GM21723 (cell line): ENCODE data around the gene ATF6.

ENCODE experiments used
- ATAC-seq: cut with Tn5 transposase; IDR thresholded peaks from one replicate; pipeline ENCODE4 v1.9.1; 2021; ENCODE audit warnings: mild to moderate bottlenecking, moderate library complexity; ENCODE audit not compliant: unreplicated experiment

The ATF6 gene, protein sequence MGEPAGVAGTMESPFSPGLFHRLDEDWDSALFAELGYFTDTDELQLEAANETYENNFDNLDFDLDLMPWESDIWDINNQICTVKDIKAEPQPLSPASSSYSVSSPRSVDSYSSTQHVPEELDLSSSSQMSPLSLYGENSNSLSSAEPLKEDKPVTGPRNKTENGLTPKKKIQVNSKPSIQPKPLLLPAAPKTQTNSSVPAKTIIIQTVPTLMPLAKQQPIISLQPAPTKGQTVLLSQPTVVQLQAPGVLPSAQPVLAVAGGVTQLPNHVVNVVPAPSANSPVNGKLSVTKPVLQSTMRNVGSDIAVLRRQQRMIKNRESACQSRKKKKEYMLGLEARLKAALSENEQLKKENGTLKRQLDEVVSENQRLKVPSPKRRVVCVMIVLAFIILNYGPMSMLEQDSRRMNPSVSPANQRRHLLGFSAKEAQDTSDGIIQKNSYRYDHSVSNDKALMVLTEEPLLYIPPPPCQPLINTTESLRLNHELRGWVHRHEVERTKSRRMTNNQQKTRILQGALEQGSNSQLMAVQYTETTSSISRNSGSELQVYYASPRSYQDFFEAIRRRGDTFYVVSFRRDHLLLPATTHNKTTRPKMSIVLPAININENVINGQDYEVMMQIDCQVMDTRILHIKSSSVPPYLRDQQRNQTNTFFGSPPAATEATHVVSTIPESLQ

DNA sequence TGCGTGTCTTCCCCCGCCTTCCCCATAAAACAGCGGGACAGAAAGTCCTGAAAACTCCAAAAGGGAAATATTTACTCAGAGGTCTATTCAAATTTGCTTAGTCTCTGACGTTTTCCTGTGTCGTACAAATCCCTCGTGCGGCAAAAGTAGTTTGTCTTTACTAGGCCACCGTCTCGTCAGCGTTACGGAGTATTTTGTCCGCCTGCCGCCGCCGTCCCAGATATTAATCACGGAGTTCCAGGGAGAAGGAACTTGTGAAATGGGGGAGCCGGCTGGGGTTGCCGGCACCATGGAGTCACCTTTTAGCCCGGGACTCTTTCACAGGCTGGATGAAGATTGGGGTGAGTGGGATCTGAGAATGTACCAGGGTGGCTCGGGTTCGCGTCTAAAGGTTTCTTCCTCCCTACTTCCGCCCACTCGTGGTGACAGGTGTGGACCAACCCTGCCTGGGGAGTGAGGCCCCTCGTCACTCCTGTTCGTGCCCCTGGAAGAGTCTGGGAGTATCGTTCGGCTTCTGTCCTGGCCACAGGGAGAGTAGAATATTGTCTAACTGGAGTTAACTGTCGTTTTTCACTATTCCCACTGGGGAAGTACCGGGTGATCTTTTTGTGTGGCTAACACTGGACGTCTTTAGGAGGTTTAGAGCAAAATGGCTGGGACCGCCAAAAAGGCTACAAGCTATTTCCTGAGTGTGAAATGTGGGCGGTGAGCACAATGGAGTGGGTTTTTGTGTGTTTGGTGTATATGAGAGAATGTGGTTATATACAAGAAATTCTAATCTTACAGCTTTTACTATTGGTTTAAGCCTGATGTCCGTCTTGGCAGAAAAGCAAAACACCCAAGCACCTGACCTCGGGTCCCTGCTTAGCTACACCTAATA, at the start of gene ATF6:
ATF6 (plus strand) TSS at position 219 of the 880 bp plus-strand sequence; CDS start at position 260, 41 bp downstream.
- peak; percentile 64 for ATAC-seq

DNA sequence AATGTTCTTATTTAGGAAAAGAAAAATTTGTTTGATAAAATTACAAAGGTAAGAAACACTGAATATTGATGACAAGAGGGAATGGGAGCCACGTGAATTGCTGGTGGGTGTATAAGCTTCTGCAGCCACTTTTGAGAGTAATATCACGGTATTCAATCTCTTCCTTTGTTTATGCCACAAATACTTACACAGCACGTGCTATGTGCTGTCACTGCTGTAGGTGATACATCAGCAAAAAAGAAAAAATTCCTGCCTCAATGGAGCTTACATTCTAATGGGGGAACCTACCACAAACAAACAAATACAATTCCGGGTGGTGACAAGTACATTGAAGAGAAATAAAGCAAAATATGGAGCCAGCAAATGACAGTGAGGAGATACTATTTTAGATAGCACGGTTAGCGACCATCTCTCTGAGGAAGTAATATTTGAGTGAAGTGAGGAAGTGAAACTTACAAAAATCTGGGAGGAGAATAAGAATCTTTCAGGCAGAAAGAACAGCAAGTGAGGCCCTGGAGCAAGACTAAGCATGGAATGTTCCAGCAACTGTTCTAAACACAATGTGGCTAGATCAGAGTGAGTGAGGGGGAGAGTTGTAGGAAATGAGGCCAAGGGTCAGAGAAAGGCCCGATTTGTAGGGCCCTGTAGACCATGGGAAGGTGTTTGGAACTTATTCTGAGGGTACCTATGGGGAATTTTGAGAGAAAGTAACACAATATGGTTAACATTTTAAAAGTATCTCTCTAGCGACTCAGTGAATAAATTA, 47.4 kb upstream of the ATF6 start:
- ATAC-seq, result peak; percentile 71

DNA sequence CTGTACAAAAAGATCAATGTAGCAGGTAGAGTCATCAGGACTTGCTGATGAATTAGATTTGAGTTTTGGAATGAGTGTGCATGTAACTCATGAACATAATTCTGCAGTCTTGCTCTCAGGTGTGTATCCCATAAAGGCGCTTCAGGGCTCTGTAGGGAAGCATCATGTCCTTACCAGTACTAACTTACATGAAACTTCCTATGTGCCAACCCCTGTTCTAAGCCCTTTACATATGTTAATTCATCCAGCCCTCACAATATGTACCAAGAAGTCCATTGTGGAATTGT, 46.9 kb upstream of the ATF6 start:
- ATAC-seq, result peak; percentile 49

DNA sequence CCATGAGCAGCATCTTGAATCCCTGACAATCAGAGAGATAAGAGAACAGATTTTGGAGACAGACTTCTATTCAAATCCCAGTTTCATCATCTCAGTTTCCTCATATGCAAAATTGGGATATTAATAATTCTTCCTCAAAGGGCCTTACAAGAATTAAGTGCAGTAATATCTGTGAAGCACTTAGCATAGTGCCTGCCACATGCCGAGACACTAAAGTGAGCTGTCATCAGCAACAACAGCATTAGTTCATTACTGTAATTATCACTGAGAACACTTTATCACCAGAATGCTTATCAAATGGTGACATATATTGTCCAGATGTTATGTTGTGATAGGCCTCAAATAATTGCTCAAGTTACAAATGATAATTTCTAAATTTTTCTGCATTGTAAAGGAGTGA, 45.7 kb upstream of the ATF6 start:
- no peak for ATAC-seq

DNA sequence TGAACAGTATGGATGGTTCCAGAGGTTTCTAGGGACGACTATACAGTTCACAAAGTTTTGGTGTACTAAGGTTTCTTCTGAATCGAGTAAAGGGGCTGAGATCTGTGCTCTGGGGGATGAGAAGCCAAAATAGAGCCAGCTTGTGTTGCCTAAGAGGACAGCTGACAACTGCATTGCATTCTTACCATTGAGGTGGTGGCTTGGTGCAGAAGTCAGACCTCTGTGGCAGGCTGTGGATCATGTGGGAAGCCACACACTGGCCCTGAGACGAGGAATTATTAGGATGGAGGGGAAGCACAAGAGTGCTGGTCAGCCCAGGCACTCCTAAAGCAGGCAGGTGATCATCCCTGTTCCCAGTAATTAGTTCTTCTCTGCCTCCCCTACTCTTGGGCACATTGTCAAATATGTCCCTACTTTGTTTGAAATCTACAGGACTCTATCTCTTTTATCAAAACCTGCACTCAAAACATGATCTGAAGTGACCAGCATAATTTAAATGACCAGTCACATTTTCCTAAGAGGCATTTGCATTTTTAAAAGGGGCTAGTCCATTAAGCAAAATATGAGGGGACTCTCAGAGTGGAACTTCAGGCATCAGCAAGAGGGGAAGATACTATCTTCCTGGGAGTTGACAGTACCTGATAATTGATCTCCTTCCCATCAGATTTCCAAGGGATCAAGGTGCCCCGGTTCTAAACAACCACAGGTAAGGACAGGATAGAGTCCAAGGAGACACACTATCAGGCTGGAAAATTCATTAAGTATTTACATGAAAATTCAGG, 45.0 kb upstream of the ATF6 start, which contains the start of gene FCRLB:
FCRLB (plus strand) TSS at position 589 of the 782 bp plus-strand sequence. CDS start 1,129 bp downstream, outside the sequence.
- no peak for ATAC-seq

DNA sequence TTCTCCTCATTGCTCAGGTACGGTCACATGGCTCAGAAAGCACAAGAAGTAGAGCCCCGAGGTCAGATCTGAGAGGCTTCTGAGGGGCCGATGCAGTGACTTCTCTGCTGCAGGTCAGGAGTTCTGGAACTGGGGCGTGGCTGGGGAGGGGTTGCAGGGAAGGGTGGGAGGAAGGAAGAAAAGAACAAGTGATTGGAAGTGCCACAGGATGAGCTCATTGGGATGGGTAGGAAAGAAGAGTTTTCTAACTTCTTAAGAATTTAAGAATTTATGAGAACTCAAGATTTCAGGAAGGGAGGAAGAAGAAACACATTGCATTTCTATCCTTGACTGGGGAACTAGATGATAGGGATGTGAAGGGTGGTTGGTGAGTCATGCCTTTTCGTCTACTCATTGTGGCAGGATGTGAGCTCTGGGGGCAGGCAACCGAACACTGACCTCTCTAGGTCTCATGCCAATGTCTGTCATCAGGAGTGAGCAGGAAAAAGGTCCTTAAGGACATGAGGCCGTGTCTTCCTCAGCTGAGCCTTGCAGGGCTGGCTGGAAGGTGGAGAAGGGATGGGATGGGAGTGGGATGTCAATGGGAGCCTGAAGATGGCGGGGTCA, 44.3 kb upstream of the ATF6 start:
- no peak for ATAC-seq

DNA sequence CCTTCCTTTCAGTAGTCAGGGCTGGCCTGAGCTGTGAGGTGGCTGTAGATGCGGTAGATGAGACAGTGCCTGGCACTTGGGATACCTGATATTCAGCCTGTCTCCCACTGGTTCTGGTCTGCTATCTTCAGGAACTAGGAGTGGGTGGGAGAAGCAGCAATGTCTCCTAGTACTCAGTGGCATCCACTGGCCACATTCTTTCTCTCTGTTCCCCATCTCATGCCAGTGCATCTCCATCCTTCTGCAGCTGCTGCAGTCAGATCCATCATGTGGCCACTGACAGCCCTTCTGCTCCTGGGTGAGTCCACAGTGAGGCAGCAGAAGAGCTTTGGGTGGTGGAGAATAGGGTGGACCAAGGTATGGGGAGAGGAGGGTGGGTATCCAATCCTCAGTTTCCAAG, 43.7 kb upstream of the ATF6 start:
- no peak for ATAC-seq

DNA sequence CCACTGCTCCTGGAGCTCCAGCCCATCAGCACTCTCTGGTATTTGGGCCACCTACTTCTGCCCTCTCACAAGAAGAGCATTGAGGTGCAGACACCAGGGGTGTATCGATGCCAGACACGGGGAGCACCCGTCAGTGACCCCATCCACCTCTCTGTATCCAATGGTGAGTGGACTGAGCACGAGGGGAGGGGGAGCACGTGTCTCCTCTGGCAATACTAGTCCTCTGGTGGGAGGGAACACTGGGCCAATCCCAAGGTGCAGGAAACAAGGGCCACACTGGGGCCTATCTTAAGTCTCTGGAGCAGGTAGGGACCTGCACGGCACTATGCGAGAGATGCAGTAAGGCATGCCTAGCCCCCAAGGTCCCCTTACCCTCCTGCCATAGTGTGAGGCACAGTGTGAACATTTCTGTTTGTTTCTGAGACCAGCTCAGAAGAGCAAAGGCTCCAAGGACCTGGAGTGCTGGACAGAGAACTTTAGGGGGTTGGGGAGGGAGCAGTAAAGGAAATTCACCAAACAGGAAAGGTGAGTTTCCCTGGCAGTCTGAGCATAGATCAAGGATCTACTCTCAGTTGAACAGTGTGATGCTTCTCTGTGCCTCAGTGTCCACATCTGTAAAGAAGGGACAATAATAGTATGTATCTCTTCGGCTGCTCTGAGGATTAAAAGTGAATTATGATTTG, 42.5 kb upstream of the ATF6 start:
- ATAC-seq, result no peak

DNA sequence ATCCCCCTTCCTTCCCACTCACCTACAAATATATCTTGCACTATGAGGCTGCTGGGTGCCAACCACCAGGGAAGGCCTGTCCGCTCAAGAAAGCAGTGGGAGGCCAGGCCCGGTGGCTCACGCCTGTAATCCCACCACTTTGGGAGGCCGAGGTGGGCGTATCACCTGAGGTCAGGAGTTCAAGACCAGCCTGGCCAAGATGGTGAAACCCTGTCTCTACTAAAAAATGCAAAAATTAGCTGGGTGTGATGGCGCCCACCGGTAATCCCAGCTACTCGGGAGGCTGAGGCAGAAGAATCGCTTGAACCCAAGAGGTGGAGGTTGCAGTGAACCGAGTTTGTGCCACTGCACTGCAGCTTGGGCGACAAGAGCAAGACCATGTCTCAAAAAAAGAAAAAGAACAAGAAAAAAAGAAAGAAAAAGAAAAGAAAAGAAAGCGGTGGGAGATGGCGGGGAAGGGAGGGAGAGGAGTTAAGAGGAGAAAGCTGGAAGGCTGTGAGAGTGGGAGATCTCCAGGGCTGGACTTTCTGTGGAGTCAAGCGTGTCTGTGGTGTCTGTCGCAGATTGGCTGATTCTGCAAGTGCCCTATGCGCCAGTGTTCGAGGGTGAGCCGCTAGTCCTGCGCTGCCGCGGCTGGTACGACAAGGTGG, 40.7 kb upstream of the ATF6 start:
- ATAC-seq, result peak; percentile 11

DNA sequence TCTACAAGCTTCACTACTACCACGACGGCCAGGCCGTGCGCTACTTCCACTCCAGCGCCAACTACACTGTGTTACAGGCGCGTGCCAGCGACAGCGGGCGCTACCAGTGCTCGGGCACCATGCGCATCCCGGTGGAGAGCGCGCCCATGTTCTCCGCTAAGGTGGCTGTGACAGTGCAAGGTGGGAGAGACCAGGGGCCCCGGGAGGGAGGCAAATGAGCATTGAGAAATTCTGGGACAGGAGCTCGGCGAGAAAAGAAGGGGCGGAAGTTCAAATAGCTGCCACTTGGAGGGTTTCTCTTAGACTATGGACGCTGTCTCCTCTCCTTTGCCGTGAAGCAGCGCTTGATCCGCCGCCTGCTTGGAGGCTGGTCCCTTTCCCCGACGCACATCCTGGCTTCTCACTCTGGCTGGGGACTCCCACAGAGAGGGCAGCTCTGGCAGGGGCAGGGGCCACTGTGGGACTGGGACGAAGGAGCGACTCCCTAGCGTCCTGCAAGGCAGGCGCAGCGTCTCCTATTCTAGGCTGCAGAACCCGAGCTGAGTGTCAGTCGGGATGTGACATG, 40.1 kb upstream of the ATF6 start:
- peak; percentile 25 for ATAC-seq

DNA sequence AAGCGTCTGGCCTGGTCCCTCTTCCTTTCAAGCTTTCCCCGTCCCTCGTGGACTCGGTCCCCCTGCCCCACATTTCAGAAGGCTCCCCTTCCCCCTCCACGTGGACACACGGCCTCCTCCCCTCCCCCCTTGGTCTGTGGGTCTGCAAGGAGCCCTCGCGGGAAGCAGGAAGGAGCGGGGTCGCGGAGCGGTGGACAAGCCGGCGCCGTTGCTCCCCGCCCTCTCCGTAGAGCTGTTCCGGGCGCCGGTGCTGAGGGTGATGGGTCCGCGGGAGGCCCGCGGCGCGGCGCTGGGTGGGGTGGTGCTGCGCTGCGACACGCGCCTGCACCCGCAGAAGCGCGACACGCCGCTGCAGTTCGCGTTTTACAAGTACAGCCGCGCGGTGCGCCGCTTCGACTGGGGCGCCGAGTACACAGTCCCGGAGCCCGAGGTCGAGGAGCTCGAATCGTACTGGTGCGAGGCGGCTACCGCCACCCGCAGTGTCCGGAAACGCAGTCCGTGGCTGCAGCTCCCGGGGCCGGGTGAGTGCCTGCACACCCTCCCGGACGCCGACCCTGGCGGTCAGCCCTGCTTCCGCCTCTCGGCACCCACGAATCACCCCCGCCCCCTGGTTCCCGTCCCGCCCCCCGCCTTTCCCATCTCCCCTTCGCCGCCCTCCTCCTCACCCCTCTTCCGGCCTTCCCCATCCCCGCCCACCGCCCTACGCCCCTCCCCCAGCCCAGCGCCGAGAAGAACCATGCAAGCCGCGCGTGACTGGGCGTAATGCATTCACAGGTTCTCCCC, 39.5 kb upstream of the ATF6 start:
- ATAC-seq, result peak; percentile 45

DNA sequence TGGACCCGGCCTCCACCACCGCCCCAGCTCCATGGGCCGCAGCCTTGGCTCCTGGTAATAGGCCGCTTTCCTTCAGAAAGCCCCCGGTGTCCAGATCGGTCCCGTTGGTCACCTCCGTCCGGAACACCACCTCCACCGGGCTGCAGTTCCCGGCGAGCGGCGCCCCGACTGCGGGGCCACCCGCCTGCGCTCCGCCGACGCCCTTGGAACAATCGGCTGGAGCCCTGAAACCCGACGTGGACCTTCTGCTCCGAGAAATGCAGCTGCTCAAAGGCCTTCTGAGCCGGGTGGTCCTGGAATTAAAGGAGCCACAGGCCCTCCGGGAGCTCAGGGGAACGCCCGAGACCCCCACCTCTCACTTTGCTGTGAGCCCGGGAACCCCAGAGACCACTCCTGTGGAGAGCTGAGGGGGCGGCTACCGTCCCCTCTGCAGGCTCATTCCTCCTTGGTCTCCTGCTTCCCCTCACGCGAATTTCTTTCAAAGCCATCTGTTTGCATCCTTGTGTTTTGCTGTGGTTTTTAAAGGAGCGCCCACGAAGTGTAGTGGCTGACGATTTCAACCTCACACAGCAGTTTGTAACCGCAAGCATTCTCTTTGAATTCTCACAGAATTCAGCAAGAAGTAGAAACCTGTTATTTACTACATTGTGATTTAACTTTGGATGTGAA, 38.7 kb upstream of the ATF6 start:
- ATAC-seq, result peak; percentile 11

DNA sequence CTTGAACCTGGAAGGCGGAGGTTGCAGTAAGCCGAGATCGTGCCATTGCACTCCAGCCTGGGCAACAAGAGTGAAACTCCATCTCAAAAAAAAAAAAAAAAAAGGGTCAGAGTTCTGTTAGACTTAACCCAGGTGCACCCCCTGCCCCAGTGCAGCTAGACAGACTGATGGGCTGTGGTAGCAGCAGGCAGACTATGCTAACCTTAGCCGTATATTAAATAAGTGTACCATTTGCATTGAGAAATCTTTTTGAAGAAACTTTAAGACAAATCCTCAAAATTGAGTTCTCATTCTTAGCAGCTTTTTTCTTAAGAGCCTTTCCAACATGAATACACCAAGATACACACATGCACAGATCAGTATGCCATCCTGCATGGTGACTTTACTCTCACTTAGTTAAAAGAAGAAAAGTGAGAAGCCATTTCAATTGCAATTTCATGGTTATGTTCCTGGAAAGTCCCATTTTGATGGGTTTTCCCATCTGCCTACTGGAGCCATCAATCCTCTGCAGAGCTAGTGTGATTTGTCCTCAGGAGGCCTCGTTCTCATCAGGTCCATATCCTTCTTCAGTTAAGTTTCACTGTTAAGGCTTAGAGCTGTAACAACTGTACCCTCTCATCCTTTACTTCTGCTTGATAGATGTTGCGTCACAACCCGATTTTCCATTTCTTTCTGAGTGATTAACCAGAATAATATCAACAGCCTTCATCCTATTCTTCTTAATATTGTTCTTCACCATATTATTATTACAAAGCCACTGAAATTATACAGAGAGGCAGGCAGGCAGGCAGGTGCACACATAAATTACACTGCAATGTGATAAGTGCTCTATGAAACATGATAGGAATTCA, 37.5 kb upstream of the ATF6 start:
- ATAC-seq, result no peak

DNA sequence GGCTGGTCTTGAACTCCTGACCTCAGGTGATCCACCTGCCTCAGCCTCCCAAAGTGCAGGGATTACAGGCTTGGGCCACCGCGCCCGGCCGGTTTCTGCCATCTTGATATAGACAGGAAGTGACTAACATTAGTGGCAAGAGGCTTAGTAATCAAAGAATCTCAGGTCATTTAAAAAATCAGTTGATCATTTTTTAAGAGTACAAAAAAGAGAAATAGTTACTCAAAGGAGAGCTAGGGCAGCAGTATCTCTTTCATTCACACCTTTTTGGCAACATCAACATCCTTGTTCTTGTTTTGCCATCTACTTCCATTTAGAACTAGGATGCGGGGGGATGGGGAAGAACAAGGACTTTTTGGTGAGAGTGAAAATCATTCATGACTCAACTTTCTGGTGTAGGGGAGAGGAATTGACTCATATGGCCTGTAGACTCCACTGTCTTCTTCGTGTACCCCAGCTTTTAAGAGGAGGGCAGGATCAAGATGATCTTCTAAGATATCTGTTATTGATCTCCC, 36.0 kb upstream of the ATF6 start:
- no peak for ATAC-seq

DNA sequence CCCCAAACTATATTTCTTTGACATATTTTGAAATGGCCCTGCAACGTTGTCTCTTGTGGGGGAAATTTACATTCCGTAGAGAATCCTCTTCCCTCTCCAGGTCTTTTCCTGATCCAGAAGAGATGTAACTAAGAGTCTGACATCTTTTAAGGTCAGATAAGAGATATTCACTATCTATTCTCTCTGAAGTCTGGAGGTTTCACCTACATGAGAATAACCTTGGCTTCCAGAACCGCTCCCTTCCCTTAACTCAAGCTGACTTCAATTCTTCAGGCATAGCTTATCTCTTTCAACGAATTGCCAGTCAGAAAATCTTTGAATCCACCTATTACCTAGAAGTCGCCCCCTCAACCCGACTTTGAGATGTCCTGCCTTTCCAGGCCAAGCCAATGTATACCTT, 34.9 kb upstream of the ATF6 start:
- ATAC-seq, result no peak
